NCI-H1105 (cell line): ENCODE measurements around the gene PTGES.
"Not testable (repeated sequence)": the region's sequence is repeated elsewhere in the genome, so short reads cannot be mapped to it uniquely, and the experiment has no call there.

ENCODE experiments used
- DNase-seq: peaks from one replicate; lab custom pipeline; 2025; lab: John Stamatoyannopoulos, UW

The PTGES gene

GRCh38 chr9:129770741-129771140 lies 17.9 kb upstream of the PTGES start:
- no peak for DNase-seq

DNA sequence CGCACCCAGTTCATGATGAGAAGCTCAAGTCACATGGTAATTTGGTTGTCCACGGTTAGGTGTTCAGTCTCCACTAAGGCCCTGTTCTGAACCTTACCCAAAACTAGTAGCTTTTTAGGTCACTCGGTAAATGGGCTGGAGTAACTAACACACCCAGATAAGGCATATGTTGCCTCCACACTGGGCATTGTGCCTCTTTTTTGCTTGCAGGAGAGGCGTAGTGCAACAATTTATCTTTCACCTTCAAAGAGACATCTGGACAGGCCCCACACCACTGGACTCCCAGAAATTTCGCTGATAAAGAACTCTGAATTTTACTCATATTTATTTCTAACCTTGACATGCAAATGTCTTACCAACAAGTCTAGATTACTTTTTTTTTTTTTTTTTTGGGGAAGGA lies 16.8 kb upstream of the PTGES start:
- no peak for DNase-seq

DNA sequence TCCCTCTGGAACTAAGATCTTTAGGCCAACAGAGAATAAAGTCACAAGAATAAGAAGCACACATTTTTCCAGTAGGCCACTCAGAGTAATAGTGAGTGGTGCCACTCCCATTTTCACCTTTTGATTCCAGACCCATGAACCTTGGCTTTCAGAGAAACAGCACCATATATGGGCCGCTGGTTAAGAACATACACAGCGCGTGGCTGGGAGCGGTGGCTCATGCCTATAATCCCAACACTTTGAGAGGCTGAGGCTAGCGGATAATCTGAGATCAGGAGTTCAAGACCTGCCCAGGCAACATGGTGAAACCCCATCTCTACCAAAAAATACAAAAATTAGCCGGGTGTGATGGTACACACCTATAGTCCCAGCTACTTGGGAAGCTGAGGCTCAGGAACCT lies 15.6 kb upstream of the PTGES start:
- DNase-seq = no peak

GRCh38 chr9:129765764-129766317 lies 13.0 kb upstream of the PTGES start:
- no peak for DNase-seq

DNA sequence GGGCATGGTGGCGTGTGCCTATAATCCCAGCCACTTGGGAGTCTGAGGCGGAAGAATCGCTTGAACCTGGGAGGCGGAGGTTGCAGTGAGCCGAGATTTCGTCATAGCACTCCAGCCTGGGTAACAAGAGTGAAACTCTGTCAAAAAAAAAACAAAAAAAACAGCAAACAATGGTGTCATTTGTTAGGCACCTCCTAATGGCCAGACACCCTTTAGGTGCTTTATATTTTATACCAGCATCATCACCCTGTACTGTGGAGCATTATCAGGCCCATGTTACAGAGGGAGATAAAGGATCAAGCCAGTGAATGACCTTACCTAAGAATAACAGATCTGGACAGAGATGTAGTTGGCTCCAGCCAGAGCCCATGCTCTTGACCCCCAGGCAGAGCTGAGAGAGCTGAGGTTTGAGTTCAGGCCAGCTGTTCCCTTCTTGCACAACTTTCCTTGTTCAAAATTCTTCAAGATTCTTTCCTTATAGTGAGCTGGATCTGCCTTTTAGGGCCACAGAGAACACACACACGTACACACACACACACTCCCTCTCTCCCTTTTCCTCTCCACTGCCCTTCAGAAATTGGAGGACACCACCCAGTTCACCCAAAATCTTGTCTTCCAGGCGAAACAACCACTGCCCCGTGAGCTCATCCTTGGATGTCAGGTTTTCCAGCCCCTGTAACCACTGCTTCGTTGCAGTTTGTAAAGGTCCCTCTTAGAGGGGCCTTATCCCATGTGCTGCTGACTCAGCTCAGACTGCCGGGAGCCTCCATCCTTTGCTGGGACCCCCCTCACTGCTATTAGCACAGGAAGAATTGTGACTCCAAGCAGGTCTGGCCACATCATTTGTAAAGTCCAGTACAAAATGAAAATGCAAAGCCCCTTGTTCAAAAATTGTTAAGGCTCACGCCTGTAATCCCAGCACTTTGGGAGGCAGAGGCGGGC lies 10.4 kb upstream of the PTGES start:
- no peak for DNase-seq

DNA sequence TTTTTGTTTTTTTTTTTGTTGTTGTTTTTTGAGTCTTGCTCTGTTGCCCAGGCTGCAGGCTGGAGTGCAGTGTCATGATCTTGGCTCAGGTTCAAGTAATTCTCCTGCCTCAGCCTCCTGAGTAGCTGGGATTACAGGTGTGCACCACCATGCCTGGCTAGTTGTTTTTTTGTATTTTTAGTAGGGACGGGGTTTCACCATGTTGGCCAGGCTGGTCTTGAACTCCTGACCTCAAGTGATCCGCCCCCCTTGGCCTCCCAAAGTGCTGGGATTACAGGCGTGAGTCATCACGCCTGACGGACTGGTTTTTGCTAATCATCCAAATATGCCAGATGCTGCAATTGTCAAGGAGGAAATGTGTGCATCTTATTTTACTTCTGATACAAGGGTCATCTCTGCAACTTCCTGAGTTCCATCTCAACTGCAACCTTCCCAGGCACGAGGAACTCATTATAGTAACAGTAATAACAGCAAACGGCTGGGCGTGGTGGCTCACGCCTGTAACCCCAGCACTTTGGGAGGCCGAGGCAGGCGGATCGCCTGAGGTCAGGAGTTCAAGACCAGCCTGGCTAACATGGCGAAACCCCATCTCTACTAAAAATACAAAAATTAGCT lies 9.6 kb upstream of the PTGES start:
- not testable (repeated sequence) for DNase-seq

DNA sequence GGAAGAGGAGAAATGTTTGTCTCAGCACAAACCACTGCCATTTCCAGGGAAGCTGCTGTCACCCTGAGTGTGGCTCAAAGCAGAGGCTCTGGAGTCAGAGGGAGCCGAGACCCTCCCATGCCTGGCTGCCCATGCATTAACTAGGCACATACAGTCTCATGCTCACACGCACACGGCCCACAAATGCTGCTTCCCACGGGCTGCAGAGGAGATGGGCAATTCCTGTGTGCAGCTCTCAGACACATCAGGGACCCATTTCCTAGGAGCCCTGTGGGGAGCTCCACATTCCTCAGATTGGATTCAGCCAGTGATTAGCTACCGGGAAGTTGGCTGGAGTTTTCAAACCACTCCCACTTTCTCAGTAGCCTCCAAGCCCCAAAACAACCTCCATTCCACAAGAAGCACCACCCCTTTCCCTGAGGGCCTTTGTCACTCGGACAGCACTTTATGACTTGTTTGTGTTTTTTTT lies 9.1 kb upstream of the PTGES start:
- DNase-seq = no peak

DNA sequence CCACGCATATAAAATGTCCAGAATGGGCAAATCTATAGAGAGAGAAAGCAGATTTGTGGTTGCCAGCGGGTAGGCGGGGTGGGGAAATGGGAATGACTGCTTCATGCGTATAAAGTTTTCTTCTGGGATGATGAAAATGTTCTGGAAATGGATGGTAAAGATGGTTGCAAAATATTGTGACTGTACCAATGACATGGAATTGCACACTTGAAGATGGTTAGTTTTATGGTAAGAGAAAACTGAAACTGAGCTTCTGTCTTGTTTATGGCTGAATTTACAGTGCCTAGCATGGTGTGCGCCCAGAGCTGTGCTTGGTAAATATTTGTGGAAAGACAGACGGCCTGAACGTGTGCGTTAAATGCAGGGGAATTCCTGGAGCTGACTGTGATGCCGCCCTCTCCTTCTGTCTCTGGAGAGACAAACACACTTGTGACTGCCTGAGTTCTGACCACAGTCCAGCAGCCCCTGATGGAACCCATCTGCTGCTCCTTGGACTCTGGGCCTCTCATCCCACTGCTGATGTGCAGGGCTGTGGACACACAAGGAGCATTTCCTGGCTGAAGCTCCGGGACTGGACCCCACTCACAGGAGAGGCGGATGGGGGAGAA lies 8.6 kb upstream of the PTGES start:
- DNase-seq = no peak

DNA sequence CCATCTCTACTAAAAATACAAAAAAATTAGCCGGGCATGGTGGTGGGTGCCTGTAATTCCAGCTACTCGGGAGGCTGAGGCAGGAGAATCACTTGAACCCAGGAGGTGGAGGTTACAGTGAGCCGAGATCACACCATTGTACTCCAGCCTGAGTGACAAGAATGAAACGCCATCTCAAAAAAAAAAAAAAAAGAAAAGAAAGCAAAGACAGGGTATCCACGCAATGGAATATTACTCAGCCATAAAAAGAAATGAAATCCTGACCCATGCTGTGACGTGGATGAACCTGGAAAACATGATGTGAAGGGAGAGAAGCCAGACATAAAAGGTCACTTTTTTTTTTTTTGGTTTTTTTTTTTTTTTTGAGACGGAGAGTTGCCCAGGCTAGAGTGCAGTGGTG lies 7.9 kb upstream of the PTGES start:
- DNase-seq = not testable (repeated sequence)

DNA sequence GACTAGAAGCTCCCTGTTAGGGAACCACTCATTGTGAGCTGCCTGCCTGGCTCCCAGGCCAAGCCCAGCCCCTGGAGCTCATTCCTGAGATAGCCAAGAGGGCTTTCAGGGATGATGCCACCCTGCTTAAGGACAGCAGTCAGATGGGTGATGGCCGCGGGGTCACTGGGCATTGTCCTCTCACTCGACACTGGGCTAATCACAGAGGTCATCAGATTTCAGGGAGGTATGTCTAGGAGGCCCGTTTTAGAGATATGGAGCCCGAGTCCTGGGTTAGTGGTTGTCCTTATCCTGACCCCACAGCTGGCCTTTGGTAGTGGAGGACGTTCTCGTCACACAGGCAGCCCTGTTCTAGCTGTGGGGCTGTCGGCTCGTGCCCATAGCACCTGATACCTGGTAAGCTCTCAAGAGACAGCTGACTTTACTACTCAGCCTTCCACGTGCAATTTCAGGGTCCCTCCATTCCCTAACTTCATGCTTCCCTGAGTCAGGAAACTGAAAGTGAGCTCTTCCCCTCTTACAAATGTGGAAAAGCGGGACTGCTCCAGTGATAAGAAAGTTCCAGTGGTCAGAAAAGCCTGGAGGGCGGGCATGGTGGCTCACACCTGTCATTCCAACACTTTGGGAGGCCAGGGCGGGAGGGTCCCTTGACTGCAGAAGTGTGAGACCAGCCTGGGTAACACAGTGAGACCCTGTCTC lies 7.1 kb upstream of the PTGES start:
- DNase-seq = no peak

- DNase-seq = no peak
Observed at GRCh38 chr9:129759319-129759718, 6.5 kb upstream of the PTGES start.

DNA sequence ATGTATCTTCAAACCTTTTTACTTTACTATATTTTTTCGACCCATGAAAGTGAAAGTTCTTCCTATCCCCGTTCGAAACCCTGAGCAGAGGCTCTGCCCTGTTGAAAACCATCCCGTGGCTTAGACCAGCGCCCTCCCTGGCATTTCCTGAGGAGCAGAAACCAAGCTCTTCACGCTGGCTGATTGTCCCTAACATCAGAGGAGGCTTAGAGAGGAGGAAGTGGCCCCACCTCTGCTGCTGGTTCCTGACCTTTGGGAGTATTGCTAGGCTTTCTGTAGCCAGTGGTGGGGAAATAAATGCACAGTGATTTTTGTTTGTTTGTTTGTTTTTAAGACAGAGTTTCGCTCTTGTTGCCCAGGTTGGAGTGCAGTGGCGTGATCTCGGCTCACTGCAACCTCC lies 4.2 kb upstream of the PTGES start:
- no peak for DNase-seq

DNA sequence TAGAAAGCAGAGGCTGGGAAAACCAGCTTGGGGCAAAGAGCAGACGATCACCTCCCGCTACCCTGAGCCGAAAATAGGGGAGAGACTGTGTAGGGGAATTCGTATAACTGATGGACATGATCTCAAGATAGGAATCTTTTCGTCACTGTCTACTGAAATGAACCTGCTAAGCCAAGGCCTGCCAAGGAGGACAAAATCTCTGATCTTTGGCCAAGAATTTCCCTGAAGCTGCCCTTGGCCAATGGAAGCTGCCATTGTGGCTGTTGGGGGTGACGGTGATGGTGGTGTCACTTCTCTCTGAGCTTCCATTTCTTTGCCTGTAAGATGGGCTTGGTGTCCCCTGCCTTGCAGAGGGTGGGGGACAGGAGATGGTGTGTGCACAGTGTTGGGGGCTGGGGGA lies 3.3 kb upstream of the PTGES start:
- DNase-seq = no peak

- no peak for DNase-seq
Observed at GRCh38 chr9:129755151-129755550, 2.3 kb upstream of the PTGES start.

- peak; percentile 67 for DNase-seq
Observed at GRCh38 chr9:129751841-129752801, 721 bp downstream of the PTGES start.

DNA sequence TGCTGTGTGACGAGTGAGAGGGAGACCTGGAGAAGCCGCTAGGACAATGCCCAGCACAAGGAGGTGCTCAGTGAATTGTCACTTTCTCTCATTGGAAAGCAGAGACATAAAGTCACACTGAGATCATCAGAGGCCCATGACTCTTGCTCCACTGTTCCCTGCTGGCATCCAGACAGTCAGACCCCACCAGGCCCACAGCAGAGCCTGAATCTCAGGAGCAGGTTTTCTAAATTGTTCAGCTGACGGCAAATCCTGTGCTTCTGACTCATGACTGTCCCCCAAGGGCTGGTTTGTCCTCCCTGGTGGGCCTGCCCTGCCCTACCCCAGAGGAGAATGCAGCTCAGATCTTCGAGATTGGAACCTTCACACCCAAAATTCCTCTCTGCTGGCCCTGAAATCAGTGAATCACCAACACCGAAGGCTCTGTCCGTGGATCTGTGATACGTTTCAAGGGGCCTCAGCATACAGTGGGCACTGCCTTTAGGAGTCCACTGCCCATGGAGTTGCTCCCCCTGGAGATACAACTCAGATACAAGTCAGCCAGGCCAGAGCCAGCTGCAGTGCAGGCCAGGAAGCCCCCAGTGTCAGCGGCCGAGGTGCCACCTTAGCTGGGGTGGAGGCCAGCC lies 2.7 kb downstream of the PTGES start:
- no peak for DNase-seq

GRCh38 chr9:129749575-129749974 lies 3.3 kb downstream of the PTGES start:
- no peak for DNase-seq

GRCh38 chr9:129749052-129749451 lies 3.8 kb downstream of the PTGES start:
- DNase-seq = not testable (repeated sequence)

GRCh38 chr9:129748249-129748648 lies 4.6 kb downstream of the PTGES start:
- DNase-seq = no peak

GRCh38 chr9:129746092-129746777 lies 6.6 kb downstream of the PTGES start:
- no peak for DNase-seq
